IPS DF 4.7 (cell line): ENCODE results near the gene ADGRE3.
"Not testable (repeated sequence)": the region's sequence is repeated elsewhere in the genome, so short reads cannot be mapped to it uniquely, and the experiment has no call there.

Source experiments
- DNase-seq: peaks from one replicate; pipeline ENCODE4 v3.0.0-alpha.2; 2013; ENCODE audit warnings: low spot score; ENCODE audit errors: extremely low read depth

The ADGRE3 gene

GRCh38 chr19:14669940-14670339 is 4.7 kb downstream of the ADGRE3 start:
- DNase-seq = no peak

GRCh38 chr19:14661372-14661924 is 13.2 kb downstream of the ADGRE3 start:
- DNase-seq = no peak

DNA sequence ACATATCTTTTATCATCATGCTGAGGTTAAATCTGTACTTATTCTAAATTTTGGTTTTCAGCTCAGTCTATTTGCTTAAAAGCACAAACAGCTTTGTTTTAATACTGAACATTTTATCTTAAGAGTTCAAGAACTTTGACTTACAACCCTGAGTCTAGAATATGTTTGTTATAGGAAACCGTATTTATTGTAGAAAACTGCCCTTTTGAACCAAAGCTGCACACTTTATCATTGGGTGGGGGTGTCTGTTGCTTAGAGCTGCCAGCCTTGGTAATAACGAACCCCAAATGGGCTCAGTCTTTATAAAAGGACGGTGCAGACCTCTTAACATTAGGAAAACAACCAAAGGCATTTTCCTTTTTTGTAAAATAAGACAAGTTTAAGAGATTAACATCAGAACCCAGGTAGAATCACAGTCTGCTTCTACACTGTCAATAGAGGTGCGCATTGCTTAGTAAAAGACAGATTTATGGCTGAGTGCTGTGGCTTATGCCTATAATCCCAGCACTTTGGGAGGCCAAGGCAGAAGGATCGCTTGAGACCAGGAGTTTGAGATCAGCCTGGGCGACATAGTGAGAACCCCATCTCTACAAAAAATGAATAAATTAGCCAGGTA is 14.7 kb downstream of the ADGRE3 start:
- DNase-seq = no peak

- DNase-seq = no peak
Observed at GRCh38 chr19:14655726-14656125, 18.9 kb downstream of the ADGRE3 start.

DNA sequence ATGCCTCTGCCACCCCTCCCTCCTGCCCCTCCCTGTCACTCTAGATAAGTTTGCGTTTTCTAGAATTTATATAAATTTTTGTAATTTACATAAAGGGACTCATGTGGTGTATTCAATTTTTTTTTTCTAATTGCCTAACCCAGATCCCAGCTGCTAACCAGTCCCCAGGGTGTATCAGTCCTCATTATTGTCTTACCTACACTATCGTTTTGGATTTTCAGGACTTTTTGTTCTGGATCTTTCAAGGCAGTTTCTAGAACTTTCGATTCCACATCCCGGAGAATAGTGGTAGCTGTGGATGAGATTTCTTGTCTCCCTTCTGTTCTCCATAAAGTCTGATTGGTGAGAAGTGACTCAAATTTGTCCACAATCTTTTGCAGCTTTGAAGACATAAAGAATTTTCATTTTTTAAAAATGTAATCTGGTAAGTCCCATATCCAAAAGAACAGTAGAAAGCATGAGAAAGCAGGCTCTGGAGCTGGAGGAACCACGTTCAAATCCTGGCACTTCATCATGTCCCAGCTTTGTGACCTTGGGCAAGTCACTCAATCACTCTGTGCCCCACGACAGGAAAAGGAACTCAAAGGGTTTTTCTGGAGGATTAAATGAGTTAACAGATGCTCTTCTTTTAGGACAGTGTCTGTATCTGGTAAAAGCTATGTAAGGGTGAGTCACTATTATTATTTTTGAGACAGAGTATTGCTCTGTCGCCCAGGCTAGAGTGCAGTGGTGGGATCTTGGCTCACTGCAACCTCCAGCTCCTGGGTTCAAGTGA is 19.7 kb downstream of the ADGRE3 start:
- no peak for DNase-seq

GRCh38 chr19:14650161-14650560 is 24.5 kb downstream of the ADGRE3 start:
- DNase-seq = no peak

DNA sequence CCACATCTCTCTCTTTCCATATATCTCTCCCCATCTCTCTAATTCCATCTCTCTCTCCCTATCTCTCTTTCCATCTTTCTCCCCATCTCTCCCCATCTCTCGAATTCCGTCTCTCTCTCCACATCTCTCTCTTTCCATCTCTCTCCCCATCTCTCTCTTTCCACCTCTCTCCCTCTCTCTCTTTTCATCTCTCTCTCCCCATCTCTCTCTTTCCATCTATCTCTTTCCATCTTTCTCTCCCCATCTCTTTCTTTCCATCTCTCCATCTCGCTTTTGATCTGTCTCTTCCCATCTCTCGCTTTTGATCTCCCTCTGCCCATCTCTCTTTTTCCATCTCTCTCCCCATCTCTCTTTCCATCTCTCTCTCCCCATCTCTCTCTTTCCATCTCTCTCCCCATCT is 25.6 kb downstream of the ADGRE3 start:
- no peak for DNase-seq

DNA sequence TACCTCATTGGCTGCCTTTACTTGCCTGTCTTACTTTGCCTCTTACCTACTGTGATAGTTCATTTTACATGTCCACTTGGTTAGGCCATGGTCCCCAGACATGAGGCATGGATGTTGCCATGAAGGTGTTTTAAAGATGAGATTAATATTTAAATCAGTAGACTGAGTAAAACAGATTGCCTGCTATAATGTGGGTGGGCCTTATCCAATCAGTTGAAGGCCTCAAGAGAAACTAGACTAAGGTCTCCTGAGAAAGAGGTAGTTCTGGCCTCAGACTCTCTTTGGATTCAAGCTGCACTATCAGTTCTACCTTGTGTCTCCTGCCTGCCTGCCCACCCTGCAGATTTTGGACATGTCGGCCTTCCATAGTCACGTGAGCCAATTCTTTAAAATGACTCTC is 26.1 kb downstream of the ADGRE3 start:
- no peak for DNase-seq

DNA sequence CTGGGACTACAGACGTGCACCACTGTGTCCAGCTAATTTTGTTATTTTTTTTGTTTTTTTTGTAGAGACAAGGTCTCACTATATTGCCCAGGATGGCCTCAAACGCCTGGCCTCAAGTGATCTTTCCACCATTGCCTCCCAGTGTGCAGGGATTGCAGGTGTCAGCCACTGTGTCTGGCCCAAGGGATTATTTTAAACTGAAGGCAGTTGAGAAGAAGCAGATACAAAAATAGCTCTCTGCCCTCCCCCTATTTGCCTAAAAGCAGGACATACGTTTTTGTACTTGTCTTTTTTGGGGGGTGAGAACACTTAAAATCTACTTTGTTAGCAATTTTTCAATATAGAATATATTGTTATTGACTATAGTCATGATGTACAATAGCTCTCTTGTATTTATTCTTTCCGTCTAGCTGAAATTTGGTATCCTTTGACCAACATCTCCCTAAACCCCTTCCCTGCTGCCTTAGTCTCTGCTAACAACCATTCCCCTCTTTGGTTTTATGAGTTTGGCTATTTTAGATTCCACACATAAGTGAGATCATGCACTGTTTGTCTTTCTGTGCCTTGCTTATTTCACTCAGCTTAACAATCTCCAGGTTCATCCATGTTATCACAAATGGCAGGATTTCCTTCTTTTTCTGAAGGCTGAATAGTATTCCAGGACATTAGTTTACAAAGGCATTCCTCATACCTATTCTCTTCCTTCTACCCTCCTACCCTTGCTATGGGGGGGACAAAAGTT is 34.9 kb downstream of the ADGRE3 start:
- no peak for DNase-seq

DNA sequence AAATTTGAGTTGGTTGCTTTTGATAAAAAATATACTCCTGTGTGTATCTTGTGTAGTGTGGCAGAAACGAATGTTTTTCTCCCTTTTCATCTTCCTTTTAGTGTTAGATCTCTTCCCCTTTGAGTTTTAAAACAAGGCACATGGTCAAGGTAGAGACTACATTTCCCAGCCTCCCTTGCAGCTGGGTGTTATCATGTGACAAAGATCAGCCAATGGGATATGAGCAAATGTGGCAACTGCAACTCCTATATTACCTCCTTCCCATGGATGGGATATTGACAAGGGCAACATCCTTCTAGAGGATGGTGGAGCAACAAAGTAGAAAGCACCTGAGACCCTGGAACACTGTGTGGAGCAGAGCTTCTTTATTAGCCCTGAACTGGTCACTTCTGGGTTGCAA is 42.4 kb downstream of the ADGRE3 start:
- peak; percentile 79 for DNase-seq

DNA sequence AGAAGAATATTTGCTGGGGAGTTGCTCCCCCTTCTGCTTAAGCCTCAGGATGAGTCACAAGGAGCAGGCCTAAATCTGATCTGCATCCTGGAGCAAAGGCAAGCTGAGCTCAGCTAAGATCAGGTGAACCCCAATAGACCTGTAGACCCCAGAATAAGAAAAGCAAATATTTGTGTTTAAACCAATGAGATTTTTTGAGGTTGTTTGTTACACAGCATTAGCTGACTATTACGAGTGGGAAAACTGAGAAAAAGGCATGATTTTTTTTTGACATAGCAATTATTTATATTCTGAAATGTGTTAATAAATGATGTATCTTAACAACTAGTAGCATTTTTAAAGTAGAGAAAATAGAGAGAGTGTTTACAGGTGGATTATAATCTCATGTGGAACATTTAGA is 45.1 kb downstream of the ADGRE3 start:
- DNase-seq = no peak

GRCh38 chr19:14624491-14624890 is 50.2 kb downstream of the ADGRE3 start:
- not testable (repeated sequence) for DNase-seq

DNA sequence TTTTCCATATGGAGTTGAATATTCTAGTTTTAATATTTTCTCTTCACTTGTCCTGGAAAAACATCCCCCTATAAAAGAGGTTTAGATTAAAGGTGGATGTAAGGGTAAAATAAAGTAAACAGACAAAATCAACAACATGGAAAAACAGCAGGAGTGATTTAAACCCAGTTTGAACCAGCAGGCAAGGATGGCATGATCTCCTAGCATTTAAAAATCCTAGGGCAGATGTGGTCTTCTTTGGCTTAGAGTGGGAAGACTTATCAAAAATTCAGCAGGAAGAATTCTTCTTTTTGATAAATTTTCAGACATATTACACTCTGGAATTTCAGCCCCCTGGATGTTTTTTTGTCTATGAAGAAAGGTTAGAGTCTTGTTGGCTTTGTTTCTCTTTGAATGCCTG is 55.2 kb downstream of the ADGRE3 start:
- DNase-seq = no peak

- DNase-seq = no peak
Observed at GRCh38 chr19:14616407-14616806, 58.2 kb downstream of the ADGRE3 start.

DNA sequence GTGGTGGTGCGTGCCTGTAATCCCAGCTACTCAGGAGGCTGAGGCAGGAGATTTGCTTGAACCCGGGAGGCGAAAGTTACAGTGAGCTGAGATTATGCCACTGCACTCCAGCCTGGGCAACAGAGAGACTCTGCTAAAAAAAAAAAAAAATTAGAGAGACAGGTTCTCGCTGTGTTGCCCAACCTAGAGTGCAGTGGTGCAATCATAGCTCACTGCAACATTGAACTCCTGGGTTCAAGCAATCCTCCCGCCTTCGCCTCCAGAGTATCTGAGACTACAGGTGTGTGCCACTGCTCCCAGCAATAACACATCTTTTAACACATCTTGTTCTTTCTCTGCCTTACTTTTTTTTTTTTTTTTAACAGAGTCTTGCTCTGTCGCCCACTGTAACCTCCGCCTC is 59.0 kb downstream of the ADGRE3 start:
- no peak for DNase-seq

DNA sequence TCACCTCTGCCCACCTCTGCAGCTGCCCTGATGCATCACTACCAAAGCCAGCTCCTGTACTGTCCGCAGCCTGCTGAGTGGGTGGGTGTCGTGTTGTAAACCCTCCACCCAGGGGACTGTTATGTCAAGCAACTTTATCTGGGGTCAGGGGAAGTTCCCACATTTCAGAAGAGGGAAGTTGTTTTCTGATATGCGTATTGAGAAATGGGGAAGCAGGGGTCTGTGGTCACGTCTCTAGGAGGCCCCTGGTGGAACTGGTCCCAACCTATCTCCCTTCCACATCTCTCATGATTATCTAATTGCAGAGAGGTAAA is 60.6 kb downstream of the ADGRE3 start:
- no peak for DNase-seq

DNA sequence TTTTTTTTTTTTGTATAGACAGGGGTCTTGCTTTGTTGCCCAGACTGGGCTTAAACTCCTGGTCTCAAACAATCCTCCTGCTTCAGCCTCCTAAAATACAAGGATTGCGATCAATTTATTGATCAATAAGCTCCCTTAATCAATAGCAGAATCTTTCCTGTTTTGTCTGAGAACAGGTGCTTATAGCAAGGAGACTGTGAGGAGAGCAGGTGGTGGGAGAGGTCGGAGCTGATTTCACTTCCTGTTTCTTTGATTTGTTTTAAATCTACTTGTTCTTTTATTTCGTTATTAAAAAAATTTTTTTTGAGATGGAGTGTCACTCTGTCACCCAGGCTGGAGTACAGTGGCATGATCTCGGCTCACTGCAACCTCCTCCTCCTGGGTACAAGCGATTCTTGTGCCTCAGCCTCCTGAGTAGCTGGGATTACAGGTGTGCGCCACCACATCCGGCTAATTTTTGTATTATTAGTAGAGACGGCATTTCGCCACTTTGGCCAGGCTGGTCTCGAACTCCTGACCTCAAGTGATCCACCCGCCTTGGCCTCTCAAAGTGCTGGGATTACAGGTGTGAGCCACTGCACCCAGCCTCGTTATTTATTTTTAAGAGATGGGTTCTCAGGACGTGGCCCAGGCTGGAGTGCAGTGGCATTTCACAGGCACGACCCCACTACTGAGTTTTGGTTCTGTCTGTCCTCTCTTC is 61.1 kb downstream of the ADGRE3 start:
- not testable (repeated sequence) for DNase-seq

- no peak for DNase-seq
Observed at GRCh38 chr19:14612657-14613056, 62.0 kb downstream of the ADGRE3 start.

DNA sequence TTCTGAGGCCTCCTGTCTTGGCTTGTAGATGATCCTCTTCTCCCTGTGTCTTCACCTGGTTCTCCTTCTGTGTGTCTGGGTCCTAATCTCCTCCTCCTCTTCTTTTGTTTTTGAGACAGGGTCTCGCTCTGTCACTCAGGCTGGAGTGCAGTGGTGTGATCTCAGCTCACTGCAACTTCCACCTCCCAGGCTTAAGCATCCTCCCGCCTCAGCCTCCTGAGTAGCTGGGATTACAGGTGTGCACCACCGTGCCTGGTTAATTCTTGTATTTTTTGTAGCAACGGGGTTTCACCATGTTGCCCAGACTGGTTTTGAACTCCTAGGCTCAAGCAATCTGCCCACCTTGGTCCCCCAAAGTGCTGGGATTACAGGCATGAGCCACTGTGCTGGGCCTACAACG is 62.4 kb downstream of the ADGRE3 start:
- DNase-seq = not testable (repeated sequence)

DNA sequence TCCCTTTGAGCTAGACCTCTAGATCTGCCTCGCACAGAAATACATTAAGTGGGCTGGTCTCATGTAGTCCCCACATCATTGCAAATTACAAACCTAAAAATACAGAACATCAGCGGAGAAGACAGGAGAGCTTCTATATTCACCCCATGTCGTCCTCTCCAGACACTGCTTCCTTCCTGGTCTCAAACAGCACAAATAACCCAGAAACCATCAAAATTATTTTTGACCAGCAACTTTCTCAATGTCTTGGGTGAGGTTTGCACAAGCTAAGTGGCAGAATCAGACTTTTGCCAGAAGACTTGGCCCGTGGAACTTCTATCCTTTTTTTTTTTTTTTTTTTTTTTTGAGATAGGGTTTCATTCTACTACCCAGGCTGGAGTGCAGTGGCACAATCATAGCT is 63.6 kb downstream of the ADGRE3 start:
- DNase-seq = no peak

GRCh38 chr19:14606627-14607026 is 68.0 kb downstream of the ADGRE3 start:
- DNase-seq = no peak

DNA sequence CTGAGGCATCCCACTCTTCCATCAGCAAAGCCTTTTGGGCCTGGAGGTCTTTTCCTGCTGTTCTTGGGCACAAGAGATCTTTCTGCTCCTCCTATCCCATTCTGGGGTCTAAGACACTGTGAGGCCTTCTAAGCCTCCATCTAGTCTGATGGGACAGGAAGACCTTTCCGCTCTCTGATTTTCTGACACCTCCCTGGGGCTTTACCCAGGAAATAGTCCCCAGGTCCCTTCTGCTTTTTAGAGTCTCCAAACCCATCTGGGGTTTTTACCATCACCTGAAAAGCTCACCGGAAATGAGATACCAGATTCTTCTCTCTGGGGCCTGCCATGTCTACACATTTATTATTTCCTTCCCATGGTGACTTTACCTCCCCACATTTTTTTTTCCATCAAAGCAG is 70.7 kb downstream of the ADGRE3 start:
- DNase-seq = no peak
